Fibroblast of peridontal ligament (primary cell): ENCODE results near the gene DNM1L.

Experiments
- DNase-seq: peaks from one replicate; pipeline ENCODE4 v3.0.0-alpha.2; 2010; ENCODE audit errors: extremely low read depth

DNM1L gene

DNA sequence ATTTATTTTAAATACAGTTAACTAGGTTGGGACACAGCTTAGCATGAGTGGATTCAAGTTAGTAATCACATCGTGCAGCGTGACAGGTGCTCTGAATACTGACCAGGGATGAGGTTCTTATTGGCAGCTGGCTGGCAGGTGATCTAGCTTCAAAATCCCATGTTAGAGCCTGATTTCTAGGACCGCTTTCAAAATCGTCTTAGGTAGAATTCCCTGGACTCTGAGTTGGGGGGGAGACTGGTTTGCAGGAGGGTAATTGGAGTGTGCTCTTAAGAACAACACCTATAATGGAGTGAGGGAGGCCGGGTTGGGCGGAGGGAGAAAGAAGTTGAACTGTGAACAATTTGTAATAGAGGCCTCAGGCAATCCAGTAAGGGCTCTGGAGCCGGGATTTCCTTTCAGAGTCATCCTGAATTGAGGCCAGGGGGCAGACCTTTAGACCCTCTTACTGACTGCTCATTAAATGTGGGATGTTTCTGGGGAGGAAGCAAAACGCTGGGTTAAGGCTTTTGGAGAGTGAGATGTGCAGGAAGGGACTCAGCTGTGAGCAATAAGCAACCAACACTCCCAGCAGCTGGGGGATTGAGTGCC lies 77.5 kb downstream of the DNM1L start:
- no peak for DNase-seq

DNA sequence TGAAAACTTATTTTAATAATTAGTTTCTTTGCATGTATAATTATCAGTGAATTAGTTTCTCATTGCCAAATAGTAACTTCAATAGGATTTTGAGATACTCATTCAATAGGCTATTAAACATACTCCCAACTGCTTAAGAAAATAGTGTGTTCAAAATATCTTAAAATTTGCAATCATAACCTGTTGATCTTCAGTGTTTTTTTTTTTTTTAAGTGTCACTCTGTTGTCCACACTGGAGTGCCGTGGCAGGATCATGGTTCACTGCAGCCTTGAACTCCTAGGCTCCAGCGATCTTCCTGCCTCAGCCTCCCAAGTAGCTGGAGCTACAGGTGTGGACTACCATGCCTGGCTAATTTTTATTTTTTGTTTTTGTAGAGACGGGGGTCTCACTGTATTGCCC lies 78.1 kb downstream of the DNM1L start:
- no peak for DNase-seq

DNA sequence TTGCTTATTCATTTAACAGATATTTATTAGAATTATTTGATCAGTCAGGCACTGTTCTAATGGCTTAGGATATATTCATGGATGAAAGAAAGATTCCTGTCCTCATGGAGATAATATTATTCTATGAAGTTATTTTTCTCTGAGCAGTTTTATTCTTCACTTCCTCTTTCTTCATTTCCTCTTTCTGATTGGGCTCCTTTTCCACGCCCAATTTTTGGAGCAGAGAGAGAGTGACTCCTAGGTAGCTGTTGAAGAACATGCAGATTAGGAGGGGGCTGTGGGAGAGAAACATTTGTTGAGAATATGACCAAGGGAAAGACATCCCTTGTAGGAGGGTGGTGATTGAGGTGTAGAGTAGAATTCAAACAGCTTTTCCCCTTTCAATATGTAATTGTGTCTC lies 82.6 kb downstream of the DNM1L start:
- no peak for DNase-seq

DNA sequence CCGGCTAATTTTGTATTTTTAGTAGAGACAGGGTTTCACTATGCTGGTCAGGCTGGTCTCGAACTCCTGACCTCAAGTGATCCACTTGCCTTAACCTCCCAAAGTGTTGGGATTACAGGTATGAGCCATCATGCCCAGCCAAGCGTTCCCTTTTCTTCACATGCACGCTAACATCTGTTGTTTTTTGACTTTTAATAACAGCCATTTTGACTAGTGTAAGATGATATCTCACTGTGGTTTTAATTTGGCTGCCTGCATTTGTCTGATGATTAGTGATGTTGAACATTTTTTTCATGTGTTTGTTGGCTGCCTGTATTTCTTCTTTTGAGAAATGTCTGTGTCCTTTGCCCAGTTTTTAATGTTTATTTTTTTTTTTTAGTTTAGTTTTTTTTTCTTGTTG lies 86.8 kb downstream of the DNM1L start:
- peak; percentile 18 for DNase-seq

DNA sequence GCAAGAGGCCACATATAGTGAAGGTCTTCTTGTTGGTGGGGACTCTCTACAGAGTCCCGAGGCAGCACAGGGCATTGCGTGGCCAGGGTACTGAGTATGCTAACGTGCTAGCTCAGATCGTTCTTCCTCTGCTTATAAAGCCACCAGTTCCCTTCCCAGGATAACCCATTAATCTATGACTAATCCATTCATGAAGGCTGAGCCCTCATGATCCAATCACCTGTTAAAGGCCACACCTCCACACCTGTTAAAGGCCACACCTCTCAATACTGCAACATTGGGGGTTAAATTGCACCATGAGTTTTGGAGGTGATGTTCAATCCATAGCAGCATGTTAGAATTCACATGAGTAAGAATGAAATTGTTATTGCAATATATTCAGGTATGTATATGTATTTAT lies 89.4 kb downstream of the DNM1L start:
- no peak for DNase-seq

DNA sequence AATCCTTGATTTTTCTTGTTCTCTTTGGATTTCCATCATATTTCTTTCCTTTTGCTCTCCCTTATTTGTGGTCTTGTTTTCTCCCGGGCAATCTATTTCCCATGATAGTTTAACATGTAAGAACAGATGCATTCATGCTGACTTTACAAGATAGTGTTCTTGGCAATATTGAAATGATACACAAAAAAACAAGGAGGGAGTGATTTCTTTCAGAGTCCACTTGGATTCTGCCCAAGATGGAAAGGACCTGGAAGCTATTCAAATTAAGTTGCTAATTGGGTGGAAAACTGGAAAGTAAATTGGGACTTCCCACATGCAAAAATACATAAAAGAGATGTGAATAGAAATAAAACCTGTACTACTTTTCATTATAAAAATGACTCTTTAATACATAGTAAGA lies 91.0 kb downstream of the DNM1L start:
- no peak for DNase-seq

DNA sequence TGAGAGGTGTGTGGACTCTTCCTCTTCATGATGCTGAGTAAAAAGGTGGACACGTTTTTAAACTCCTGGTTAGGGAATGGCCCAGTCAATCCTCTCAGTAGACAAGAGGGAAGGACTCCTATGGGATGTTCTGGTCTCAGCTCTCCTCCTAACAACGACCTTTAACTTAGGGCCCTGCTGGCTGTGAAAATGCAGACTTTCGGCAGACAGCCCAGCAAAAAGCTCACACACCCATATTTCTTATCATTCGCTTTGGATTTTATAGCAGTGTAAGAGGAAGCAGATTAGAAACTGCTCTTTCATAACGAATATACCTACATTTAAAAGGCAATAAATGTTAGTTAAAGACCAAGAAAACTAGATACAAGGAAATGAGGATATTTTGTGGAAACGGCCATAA lies 94.6 kb downstream of the DNM1L start:
- no peak for DNase-seq

DNA sequence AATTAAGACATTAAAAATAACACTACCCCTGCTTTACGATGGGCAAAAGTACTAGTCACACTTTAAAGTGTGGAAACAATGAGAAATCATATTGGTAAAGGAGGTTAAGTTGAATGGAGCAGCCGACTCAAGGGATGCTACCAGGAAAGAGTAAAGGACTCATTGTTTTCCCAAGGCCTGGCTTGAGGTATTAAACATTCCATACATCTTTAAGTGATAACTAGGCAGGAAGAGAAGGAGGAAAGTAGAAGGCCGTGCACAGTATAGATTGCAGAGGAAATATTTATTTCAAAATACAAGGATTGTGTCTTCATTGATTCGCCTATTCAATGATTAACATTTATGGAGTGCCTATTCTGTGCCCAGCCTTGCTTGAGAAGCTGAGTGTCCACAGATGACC lies 97.2 kb downstream of the DNM1L start:
- DNase-seq = no peak

DNA sequence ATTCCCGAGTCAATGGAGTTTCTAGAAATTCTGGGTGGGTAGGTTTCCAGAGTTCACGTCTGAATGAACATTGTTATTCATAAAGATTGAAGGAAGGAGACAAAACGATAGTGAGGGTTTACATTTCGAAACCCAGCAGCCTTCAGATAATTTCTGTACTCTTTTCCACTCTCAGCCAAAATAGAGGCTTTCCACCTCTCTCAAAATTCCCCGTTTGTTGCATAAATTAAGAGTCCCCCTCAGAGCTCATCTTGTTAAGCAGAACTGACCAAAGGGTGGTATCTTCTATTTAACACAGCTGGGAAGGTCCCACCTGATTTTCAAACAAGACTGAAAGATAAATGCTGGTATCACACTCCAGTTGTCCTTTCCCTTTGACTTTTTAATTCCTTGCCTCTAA lies 98.1 kb downstream of the DNM1L start:
- no peak for DNase-seq

DNA sequence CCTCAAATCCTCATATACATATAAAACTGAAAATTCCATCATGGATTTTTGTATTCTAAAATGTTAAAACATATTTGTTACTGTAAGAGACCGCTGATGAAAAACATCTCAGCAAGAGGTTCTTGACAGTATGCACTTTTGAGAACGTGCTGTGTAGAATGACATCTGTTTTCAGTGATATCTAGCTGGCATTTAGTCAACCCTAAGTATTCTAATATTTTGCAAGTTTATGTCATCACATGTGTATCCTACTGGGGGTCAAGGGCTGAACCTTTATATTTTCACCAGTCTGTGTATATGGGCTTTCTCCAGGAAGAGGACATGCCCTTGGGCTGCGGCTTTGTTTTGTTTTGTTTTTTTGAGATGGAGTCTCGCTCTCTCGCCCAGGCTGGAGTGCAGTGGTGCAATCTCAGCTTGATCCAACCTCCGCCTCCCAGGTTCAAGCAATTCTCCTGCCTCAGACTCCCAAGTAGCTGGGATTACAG lies 98.6 kb downstream of the DNM1L start:
- DNase-seq = no peak

DNA sequence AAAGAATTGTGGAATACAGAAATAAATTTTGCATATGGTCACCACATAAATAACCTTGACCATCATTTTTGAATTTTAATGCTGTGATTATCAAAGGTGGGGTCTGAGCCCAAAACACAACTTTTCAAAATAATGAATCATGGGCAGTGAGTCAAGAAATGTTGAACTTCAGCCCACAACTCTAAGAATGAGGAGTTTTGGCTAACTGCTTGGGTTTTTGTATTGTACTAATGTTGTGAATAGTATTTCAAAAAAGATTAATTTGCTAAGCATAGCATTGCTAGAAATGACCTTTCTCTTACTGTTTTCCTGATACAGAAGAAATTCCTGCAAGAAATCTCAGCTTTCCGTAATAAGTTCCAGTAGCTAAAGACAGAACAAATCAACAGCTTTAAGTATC lies 101.0 kb downstream of the DNM1L start:
- no peak for DNase-seq

DNA sequence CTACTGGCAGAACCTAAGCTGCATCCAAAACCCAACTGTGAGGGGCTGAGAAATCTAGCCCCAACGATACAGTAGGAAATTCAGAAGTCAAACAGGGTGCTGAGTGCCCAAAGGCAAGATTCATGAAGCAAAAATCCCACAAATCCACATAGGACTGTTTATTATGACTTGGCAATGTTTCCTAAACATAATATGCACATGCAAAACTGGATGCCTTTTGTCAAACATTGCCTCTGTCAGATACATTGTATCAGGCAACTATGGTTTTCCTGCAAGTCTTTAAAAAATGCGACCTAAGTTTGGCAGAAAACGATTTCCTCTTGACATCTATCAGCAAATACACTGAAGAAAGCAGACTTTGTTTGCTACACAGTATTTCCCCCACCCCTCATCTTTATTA lies 103.9 kb downstream of the DNM1L start:
- DNase-seq = no peak

DNA sequence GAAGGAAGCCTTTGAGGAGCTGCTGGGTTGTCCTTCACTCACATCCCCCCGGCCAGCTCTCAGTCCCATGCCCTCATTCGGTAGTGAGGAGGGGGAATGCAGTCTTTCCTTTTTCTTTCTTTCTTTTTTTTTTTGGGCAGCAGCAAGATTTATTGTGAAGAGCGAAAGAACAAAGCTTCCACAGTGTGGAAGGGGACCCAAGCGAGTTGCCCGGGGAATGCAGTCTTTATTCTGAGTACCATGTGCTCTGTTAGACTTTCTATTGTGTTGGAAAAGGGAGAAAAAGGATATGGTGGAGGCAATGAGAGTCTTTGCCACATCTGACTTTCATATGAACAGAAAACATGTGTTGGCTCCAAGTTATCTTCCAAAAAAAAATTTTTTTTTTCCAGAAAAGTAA lies 106.5 kb downstream of the DNM1L start:
- DNase-seq = no peak

DNA sequence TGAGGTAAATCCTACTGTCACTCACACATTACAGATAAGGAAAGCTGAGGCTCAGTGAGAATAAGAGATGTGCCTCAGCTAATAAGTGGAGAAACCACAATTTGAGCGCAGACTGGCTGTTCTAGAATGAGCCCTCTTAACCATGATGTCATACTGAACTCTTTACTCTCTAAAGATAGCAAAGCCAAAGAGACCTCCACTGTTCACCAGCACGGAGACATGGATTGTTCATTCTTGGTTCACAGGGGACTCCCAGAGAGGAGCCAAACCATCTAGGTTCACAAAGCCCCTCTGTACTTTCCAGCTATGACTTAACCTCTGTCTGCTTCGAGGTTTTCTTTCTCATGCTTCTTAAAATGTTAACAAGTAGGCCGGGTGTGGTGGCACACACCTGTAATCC lies 109.3 kb downstream of the DNM1L start:
- no peak for DNase-seq

DNA sequence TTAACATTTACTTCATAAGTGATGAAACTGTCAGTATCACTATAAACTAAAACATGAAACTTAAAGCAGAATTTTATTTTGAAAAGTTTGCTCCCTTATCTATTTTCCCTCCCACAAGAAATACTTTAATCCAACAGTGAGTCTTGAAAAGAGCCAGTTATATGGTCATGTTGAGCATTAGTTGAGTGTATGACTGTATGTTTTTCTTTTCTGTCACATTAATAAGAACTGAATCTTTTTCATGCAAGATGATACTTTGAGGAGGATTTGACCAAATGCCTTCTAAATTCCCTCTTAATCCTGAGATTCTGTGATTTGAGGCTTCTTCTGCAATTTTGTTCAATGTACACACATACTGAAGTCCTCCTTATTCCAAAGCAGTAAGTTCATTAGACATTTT lies 110.3 kb downstream of the DNM1L start:
- no peak for DNase-seq

DNA sequence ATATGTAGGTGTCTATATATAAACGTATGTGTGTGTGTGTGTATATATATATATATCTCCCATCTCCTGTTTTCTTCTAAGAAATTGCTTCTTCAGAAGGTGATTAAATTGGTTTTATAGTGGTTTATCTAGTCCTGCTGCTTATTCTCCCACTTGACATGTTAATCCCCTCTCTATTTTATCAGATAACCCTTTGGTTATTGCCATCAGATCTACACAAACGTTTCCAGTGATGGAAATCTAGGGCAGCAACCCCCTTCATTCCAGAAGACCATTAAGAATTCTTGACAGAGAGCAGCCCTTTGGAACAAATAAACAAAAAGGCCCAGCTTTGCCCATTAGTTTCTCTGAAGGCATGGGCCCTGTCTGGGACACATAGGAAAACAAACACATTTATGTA lies 110.8 kb downstream of the DNM1L start:
- DNase-seq = no peak

DNA sequence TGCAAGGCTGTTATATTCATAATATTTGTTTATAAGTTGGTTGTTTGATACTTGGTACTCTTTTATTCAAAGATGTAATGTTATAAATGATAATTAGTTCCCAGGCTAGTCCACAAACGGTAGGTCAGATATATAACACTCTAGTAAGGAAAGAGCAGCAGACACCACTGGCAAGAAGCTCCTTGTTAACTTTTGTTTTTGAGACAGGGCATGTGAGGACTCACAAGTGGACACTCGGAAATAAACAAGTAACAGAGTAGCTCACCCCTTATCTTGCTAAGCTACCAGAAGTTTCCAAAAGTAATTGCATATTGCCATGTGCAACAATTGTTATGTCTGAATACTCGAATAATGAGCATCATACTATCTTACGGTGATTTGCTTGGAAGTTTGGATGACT lies 115.2 kb downstream of the DNM1L start:
- DNase-seq = no peak
